Cardiac septum (tissue), 1 donor: ENCODE data around the gene UBE3C. TPM values are rescaled to one million over a fixed set of nuclear protein-coding genes. Genes with fewer than 3 reads are reported as not detected.
"Not testable (repeated sequence)": the region's sequence is repeated elsewhere in the genome, so short reads cannot be mapped to it uniquely, and the experiment has no call there.

ENCODE experiments used
- DNase-seq: peaks from one replicate; pipeline ENCODE4 v3.0.0-alpha.2; 2020; ENCODE audit warnings: low spot score
- intact Hi-C: fragments of 100-400 bp; cut with DNase I; formaldehyde crosslinking; loops from one replicate; pipeline ENCODE4 v1.14.0; 2022
- total RNA-seq: library from RNA; stranded (reverse); fragmentation: NEBNext Ultra II Directional; extraction: Animal tissue kit (Norgen Biotek cat#: 25700); gene quantifications from one replicate; pipeline ENCODE4 v1.2.1, GENCODE V29; 2021
- donor health status: DM: no; HTN: no; CAD: no.

UBE3C gene
- total RNA-seq, 1 donor from 2014 or later: 50.8 TPM

DNA sequence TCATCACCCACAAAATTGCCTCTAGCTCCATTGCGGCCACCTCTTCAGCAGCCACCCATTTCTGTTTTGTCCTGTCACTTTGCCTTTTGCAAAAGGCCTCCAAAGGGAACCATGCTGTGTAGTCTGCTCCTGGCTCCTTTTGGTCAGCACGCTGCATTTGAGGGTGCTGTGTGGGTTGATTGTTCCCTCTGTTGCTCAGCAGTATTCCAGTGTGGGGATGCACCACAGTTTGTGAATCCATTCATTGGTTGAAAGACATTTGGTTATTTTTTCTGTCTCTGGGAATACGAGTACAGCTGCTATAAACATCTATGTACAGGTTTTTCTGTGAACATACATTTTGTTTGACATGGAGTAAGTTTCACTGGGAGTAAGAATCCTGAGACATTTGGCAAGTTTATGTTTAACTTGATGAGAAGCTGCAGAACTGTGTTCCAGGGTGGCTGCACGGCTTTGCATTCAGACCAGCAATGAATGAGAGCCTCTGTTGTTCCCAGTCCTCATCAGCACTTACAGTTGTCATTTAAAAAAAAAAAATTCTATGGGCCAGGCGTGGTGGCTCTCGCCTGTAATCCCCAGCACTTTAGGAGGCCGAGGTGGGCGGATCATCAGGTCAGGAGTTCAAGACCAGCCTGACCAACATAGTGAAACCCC is 82.3 kb downstream of the UBE3C start:
- intact Hi-C loops: no loop called here
- no peak for DNase-seq

- intact Hi-C loops: no loop called here
Measured at GRCh38 chr7:157222687-157223086, 84.0 kb downstream of the UBE3C start.

GRCh38 chr7:157224627-157225026 is 85.9 kb downstream of the UBE3C start:
- intact Hi-C loops: no loop called here
- no peak for DNase-seq

More at GRCh38 chr7:157222687-157223086, 84.0 kb downstream of the UBE3C start:
- no peak for DNase-seq

- intact Hi-C loops: no loop called here
- DNase-seq: no peak
Measured at GRCh38 chr7:157228864-157229422, 90.2 kb downstream of the UBE3C start.

DNA sequence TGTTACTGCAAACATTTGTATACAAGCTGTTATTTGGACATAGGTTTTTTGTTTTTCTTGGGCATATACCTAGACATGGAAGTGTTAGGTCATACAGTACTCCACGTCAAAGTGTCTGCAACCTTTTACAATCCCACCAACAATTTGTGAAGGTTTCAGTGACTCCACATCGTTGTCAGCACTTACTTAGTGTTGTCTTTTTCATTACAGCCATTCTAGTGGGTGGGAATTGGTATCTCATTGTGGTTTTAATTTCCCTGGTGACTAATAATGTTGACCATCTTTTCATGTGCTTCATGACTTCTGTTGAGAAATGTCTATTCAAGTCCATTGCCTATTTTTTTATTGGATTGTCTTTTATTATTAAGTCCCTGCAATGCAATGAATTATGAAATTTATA is 95.0 kb downstream of the UBE3C start:
- intact Hi-C loops: no loop called here
- no peak for DNase-seq

DNA sequence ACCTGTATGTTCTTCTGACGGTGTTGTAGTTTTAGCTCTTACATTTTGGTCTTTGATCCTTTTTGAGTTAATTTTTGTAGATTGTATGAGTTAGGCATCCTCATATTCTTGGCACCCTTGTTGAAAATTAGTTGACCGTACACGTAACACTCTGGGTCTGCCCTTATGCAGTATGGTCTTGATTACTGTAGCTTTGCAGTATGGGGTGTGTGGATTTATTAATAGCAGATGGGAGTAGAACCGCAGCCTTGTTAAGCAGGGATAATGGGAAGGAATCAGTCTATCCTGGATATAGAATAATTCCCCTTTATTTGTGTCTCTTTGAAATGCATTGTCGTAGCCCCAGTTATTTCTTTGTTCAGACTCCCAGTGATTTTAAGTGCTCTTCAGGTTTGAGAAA is 95.5 kb downstream of the UBE3C start:
- intact Hi-C loops: no loop called here
- no peak for DNase-seq

DNA sequence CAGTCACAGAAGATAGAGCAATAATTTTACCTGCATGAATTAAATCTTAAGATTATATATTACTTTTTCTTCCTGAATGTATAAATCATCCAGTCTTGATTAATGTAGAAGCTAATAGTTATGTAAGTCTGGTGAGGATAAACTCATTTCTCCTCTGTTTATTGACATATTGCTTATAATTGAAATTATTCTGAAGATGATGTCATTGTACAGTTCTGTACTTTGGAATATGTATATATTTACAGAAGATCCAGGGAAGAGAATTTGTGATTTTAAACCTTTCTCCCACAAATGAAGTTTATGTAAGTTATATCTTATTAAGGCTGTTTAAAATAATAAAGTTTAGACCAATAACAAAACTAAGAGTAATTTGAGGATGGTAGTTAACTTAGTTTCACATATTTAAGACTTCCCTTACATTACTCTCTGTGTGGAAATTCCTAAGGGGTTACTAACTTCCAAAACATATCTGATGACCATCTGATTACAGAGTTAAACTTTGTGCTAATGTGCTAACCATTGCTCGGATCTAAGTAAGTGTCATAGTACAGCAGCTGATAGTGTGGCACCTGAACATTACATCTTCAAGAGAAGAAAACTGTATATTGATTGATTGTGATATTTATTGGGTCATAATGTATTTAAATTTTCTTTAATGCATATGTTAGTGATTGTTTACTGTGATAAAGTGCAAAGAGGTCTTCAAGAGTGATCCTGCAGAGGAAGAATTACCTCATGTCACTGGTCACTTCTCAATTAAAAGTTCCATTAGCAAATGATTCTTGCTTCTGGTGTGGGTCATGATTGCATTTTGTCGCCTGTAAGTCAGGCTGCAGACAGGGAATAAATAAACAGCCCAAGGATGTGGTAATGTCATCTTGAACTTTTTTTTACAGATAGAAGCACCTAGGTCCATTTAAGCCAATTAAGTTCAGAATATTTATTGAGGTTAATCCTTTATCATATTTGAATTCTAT is 96.9 kb downstream of the UBE3C start:
- no peak for DNase-seq

DNA sequence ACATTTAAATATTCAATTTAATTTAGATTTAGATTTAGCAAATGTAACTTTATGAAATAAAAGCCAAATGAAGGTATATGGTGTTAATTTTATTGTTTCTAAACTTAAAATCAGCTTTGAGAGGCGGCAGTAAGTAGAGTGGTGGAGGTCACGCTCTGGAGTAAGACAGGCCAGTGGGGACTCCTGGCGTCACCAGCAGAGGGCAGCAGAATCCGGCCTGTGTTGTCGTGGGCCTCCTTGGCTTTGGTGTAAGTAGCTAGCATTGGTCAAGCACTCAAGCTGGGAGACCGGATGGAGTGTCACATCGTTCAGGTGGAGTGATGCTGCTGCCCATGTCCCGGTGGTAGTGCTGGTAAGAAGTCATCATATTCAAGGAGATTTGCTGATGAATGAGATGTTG is 99.4 kb downstream of the UBE3C start:
- intact Hi-C loops: no loop called here
- DNase-seq: no peak

More for the DNA sequence above, 96.9 kb downstream of the UBE3C start:
- intact Hi-C loops: no loop called here

DNA sequence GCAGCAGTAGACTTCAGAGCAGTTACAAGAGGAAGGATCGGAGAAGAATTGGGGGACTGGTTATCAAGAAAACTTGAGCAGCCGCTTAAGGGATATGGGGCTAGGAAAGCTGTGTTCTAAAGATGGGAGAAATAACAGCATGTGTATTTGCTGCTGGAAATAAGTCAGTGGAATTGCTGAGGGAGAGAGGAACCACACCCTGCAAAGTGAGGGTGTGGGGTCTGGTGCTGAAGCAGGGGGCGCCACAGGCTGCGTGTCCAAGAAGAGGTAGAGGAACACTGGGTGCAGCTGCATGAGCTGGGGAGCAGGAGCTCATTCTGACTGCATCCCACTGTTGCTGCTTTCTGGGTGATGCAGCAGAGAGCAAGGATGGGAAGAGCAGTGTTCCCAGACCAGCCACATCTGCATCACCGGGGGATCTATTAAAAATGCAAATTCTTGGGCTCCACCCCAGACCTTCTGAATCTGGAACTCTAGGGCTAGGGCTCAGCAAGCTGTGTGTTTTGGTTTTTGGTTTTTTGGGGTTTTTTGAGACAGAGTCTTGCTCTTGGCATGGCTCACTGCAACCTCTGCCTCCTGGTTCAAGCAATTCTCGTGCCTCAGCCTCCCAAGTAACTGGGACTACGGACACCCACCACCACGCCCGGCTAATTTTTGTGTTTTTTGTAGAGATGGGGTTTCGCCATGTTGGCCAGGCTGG is 101.0 kb downstream of the UBE3C start:
- intact Hi-C loops: no loop called here

DNA sequence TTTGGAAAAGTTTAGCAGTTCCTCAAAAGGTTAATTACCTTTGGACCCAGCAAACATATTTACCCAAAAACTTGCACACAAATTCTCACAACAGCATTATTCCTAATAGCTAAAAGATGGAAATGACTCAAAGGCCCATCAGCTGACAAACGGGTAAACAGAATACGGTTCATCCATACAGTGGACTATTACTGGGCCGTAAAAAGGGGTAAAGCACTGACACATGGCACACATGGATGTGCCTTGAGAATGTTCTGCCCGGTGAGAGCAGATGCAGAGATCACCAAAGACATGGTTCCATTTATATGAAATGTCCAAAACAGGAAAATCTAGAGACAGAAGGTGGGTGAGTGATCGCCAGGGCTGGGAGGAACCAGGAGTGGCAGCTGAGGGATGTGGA is 102.9 kb downstream of the UBE3C start:
- no peak for DNase-seq
- intact Hi-C loops: no loop called here

More for the DNA sequence above, 101.0 kb downstream of the UBE3C start:
- DNase-seq: no peak

DNA sequence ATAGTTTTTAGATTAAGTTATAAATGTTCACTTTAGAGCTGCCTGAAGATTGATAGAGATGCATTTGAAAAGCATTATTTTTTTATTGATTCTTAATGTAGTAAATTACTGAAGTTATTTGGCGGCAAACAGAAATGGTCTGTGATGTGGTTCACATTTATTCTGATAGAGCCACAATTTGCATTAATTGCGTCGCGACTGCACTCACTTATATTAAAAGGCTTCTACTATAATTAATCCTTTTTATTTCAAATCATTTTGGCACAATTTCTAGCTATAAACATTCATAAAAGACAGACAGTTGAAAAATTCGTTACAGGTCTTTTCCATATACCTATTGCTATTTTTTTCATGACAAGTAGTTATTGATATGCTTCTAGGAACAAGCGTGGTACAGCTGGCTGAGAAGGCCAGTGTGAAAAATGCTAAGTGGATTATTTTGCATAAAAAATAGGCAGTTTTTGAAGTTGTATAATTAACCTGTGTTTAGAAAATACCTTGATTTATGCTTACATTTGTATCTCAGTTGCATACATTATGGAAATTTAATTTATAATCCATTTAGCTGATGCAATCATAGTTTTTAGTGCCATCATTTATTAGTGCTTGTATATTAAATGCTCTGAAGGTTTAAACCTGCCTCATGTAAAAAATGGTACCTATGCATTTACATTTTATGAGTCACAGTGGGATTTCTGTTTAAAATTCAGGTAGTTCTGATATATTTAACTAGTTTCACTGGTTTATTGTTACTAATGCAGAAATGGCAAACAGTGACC is 106.0 kb downstream of the UBE3C start:
- DNase-seq: no peak
- intact Hi-C loops: no loop called here

- intact Hi-C loops: no loop called here
- DNase-seq: no peak
Measured at GRCh38 chr7:157246052-157246451, 107.3 kb downstream of the UBE3C start.

GRCh38 chr7:157248659-157249058 is 109.9 kb downstream of the UBE3C start:
- intact Hi-C loops: no loop called here
- no peak for DNase-seq

DNA sequence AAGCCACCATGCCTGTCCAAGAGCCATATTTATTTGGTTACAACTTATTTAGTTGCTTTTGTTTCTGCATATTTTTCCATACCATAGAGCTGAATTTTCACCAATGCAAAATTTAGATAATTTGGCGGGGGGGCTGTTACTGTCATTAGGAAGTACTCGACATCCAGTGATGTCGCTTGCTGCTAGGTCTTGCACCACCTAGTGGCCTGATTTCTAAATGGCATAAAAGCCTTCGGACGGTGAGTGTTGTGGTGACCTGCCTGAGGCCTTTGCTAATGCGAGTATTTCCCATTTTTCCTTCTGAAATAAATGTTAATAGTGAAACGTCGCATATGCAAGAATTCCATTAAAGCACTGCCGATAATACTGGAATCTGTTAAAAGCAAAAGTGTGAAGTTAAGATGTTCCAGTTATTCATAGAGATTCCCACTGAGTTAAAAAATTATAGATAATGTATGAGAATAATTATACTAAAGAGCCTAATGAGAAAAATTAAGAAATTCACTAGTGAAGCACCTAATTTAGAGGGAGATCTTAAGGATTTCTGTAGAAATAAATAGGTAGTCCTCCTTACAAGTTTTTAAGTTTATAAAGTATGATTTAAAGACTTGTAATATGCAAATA is 112.0 kb downstream of the UBE3C start:
- DNase-seq: no peak
- intact Hi-C loops: no loop called here

- DNase-seq, intact Hi-C loops: not testable (repeated sequence)
Measured at GRCh38 chr7:157251817-157252216, 113.1 kb downstream of the UBE3C start.

DNA sequence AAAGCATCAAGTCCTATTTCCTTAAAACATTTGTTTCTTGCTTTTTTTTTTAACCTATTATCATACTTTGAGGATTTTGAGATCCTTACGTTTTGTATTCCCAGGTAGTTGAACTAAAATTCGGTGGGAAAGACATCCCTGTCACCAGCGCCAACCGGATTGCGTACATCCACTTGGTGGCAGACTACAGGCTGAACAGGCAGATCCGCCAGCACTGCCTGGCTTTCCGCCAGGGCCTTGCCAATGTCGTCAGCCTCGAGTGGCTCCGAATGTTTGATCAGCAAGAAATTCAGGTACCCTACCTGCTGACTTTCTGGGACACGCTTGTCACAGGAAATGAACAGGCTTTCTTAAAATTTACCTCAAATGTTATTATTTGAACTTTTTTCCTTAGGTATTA is 115.1 kb downstream of the UBE3C start:
- no peak for DNase-seq
- intact Hi-C loops: no loop called here

DNA sequence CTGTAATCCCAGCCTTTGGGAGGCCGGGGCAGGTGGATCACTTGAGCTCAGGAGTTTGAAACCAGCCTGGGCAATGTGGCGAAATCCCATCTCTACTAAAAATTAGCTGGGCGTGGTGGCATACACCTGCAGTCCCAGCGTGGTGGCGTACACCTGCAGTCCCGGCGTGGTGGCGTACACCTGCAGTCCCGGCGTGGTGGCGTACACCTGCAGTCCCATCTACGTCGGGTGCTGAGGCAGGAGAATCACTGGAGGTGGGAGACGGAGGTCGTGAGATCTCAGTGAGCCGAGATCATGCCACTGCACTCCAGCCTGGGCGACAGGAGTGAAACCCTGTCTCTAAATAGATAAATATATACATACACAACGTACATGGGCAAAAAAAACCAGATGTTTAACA is 116.1 kb downstream of the UBE3C start:
- DNase-seq: not testable (repeated sequence)

DNA sequence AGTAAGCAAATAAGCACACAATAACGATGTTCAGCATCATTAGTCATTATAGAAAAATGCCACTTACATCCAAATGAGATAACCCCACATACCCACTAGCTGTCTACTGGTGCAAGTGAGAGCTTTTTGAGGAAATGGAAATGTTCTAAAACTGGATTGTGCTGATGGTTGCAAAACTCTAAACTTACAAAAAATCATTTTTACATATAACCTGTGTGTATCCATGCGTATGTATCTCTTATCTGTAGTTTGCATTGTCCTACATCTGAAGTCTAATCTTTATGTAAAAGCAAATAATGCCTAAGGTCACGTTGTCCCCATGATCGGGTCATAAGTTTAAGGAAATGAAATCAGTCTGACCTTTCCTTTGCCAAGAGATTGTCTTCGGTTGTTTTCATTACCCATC is 116.5 kb downstream of the UBE3C start:
- intact Hi-C loops: no loop called here
- DNase-seq: no peak

More for the DNA sequence above, 116.1 kb downstream of the UBE3C start:
- intact Hi-C loops: not testable (repeated sequence)

- DNase-seq: no peak
- intact Hi-C loops: no loop called here
Measured at GRCh38 chr7:157263156-157263555, 124.4 kb downstream of the UBE3C start.
